Measurements from ENCODE around the gene SLC9A7.
A peak's percentile ranks its signal among the peaks of the same experiment; 100 is the strongest.

The SLC9A7 gene

GRCh38 chrX:46642145-46642544, 116.8 kb downstream of the SLC9A7 start:
- no peaks in the 10 kb centered on the region for H3F3A ChIP-seq (ENCODE audit: low read depth)
- H3K4me3 ChIP-seq (ENCODE audit: low read length, poor library complexity, severe bottlenecking): no peak overlapping the region
- no peak for TF ChIP-seq EZH2phosphoT487 (IDR thresholded peaks at IDR 0.05; ENCODE audit: borderline replicate concordance)
- TF ChIP-seq CTCF (conservative IDR thresholded peaks at IDR 0.05; ENCODE audit: low read length): peak; percentile 48
- H2AFZ ChIP-seq (ENCODE audit: low read length): no peak overlapping the region
- no peaks in the 10 kb centered on the region for H3K36me3 ChIP-seq (ENCODE audit: insufficient read depth, low read length)
- H3K79me2 ChIP-seq (ENCODE audit: insufficient read depth, low read length): no peaks in the 10 kb centered on the region
- no peak overlapping the region for H3K4me2 ChIP-seq (ENCODE audit: low read depth, low read length, poor library complexity, severe bottlenecking)
- H4K20me1 ChIP-seq (ENCODE audit: insufficient read depth, low read length, poor library complexity, severe bottlenecking): no peaks in the 10 kb centered on the region
- no peaks in the 10 kb centered on the region for H3K9me3 ChIP-seq (ENCODE audit: insufficient read depth, low read depth, low read length)
- no peaks in the 10 kb centered on the region for H3K27me3 ChIP-seq (ENCODE audit: insufficient read depth, low read length, poor library complexity, severe bottlenecking)
- H3K4me1 ChIP-seq (ENCODE audit: insufficient read depth, low read length, poor library complexity, severe bottlenecking): no peaks in the 10 kb centered on the region
- H3K9me2 ChIP-seq (replicated peaks; ENCODE audit: low read depth, low read length): no peaks in the 10 kb centered on the region
- no peak overlapping the region for H3K9ac ChIP-seq (ENCODE audit: low read depth, low read length, poor library complexity, severe bottlenecking)

GRCh38 chrX:46637938-46638337, 121.0 kb downstream of the SLC9A7 start:
- H3K9me2 ChIP-seq (replicated peaks; ENCODE audit: low read depth, low read length): no peaks in the 10 kb centered on the region
- H3K4me3 ChIP-seq (ENCODE audit: low read length, poor library complexity, severe bottlenecking): no peak overlapping the region
- H3F3A ChIP-seq (ENCODE audit: low read depth): no peaks in the 10 kb centered on the region
- no peaks in the 10 kb centered on the region for H3K9me3 ChIP-seq (ENCODE audit: insufficient read depth, low read depth, low read length)
- H3K4me2 ChIP-seq (ENCODE audit: low read depth, low read length, poor library complexity, severe bottlenecking): no peak overlapping the region
- no peaks in the 10 kb centered on the region for H3K79me2 ChIP-seq (ENCODE audit: insufficient read depth, low read length)
- TF ChIP-seq CTCF (conservative IDR thresholded peaks at IDR 0.05; ENCODE audit: low read length) (no peak), EZH2phosphoT487 (IDR thresholded peaks at IDR 0.05; ENCODE audit: borderline replicate concordance) (no peak)
- H4K20me1 ChIP-seq (ENCODE audit: insufficient read depth, low read length, poor library complexity, severe bottlenecking): no peaks in the 10 kb centered on the region
- no peak overlapping the region for H2AFZ ChIP-seq (ENCODE audit: low read length)
- no peak overlapping the region for H3K9ac ChIP-seq (ENCODE audit: low read depth, low read length, poor library complexity, severe bottlenecking)
- no peaks in the 10 kb centered on the region for H3K36me3 ChIP-seq (ENCODE audit: insufficient read depth, low read length)
- no peaks in the 10 kb centered on the region for H3K27me3 ChIP-seq (ENCODE audit: insufficient read depth, low read length, poor library complexity, severe bottlenecking)
- H3K4me1 ChIP-seq (ENCODE audit: insufficient read depth, low read length, poor library complexity, severe bottlenecking): no peaks in the 10 kb centered on the region

GRCh38 chrX:46636223-46636622, 122.7 kb downstream of the SLC9A7 start:
- Histone ChIP-seq H3K9me2 (replicated peaks; ENCODE audit: low read depth, low read length) (no peaks in the 10 kb centered on the region), H3K4me1 (ENCODE audit: insufficient read depth, low read length, poor library complexity, severe bottlenecking) (no peaks in the 10 kb centered on the region), H3K4me3 (ENCODE audit: low read length, poor library complexity, severe bottlenecking) (no peak overlapping the region), H3K9ac (ENCODE audit: low read depth, low read length, poor library complexity, severe bottlenecking) (no peak overlapping the region), H3K9me3 (ENCODE audit: insufficient read depth, low read depth, low read length) (no peaks in the 10 kb centered on the region), H3K79me2 (ENCODE audit: insufficient read depth, low read length) (no peaks in the 10 kb centered on the region), H3K4me2 (ENCODE audit: low read depth, low read length, poor library complexity, severe bottlenecking) (no peak overlapping the region), H2AFZ (ENCODE audit: low read length) (no peak overlapping the region), H3K36me3 (ENCODE audit: insufficient read depth, low read length) (no peaks in the 10 kb centered on the region), H3K27me3 (ENCODE audit: insufficient read depth, low read length, poor library complexity, severe bottlenecking) (no peaks in the 10 kb centered on the region), H4K20me1 (ENCODE audit: insufficient read depth, low read length, poor library complexity, severe bottlenecking) (no peaks in the 10 kb centered on the region), H3F3A (ENCODE audit: low read depth) (no peaks in the 10 kb centered on the region)
- TF ChIP-seq EZH2phosphoT487 (IDR thresholded peaks at IDR 0.05; ENCODE audit: borderline replicate concordance) (no peak), CTCF (conservative IDR thresholded peaks at IDR 0.05; ENCODE audit: low read length) (no peak)

Measured in Loucy (cell line).